Ovary (tissue), 9 donors: ENCODE measurements around the gene NEO1. TPM values are rescaled to one million over a fixed set of nuclear protein-coding genes. Genes with fewer than 3 reads are reported as not detected.

Experiments
- DNase-seq, 5 donors: peaks; one replicate each; pipeline ENCODE4 v3.0.0-alpha.2; 2019 to 2020
- H3K27ac ChIP-seq, 2 donors: fragments of 200-600 bp; one replicate each; pipeline versions ENCODE4 v1.5.1 to v1.8.0; 2019 to 2022
- H3K27me3 ChIP-seq: fragments of 200-600 bp; one replicate; pipeline ENCODE4 v1.8.0; 2022
- H3K36me3 ChIP-seq: fragments of 200-600 bp; sonication (generic); one replicate; pipeline ENCODE4 v1.5.1; 2019
- H3K4me1 ChIP-seq: one replicate; pipeline ENCODE4 v1.8.1; 2013; ENCODE audit warnings: mild to moderate bottlenecking, moderate library complexity; ENCODE audit not compliant: insufficient read depth
- H3K4me3 ChIP-seq: fragments of 200-600 bp; sonication (generic); one replicate; pipeline ENCODE4 v1.5.1; 2017
- H3K9me3 ChIP-seq, 2 donors: fragments of 200-600 bp in 1 of 2; sonication (generic) in 1 of 2; one replicate each; pipeline versions ENCODE4 v1.5.1 to v1.8.1; 2013 to 2019; ENCODE audit warnings: mild to moderate bottlenecking in 1 of 2, moderate library complexity in 1 of 2
- CTCF ChIP-seq, 3 donors: fragments of 450-650 bp in 2 of 3; fragments of 200-600 bp in 1 of 3; IDR thresholded peaks; one replicate each; pipeline versions ENCODE4 v1.5.1 to v1.8.0; 2016 to 2022; ENCODE audit warnings: antibody characterized with exemption in 3 of 3, mild to moderate bottlenecking in 1 of 3
- EP300 ChIP-seq: sonication (generic); formaldehyde crosslinking; IDR thresholded peaks from one replicate; pipeline ENCODE4 v1.6.1; 2017; ENCODE audit warnings: antibody characterized with exemption
- POLR2A ChIP-seq: fragments of 450-650 bp; IDR thresholded peaks from one replicate; pipeline ENCODE4 v1.6.1; 2017; ENCODE audit warnings: antibody characterized with exemption, mild to moderate bottlenecking, moderate library complexity
- WGBS, 3 donors: extraction: QIAGEN DNeasy Blood & Tissue Kit in 1 of 3; methylation state at CpG; one replicate each; pipeline versions ENCODE4 v1.1.5 to v1.1.7; 2013 to 2017; 5-methylcytosine and 5-hydroxymethylcytosine counted together
- intact Hi-C, 4 donors: fragments of 100-400 bp; cut with DNase I; formaldehyde crosslinking; loops; one replicate each; pipeline versions ENCODE4 v1.11.0 to v1.15.1; 2022 to 2023
- polyA plus RNA-seq, 2 donors: library from polyadenylated mRNA; stranded (reverse); fragments of 200-250 nt in 1 of 2; fragments of 350-450 nt in 1 of 2; fragmentation: Illumina TruSeq in 1 of 2; extraction: RNeasy Lipid Tissue Mini Kit (QIAGEN cat#74804) in 1 of 2; gene quantifications; one replicate each; pipeline ENCODE4 v1.2.3, GENCODE V29; 2013 to 2014
- total RNA-seq, 7 donors: library from RNA; depleted of rRNA in 2 of 7; stranded (reverse); fragments of >200 nt in 2 of 7; fragmentation: NEBNext Ultra II Directional in 3 of 7; extraction: Animal tissue kit (Norgen Biotek cat#: 25700) in 3 of 7; gene quantifications; one replicate each; pipeline versions ENCODE4 v1.1.0 to v1.2.4, GENCODE V29; 2016 to 2023
- donor health status: DM: no; HTN: no; CAD: no; lungs with moderate emphysema.
- donor health status: DM: no; HTN: no; CAD: no.
- donor health status: Bipolar disorder and iron deficiency.
- donor health status: DM: yes; HTN: yes; CAD: no.
- donor health status: DM: no; HTN: no; CAD: no.
- donor health status: DM: yes; HTN: yes; CAD: no.

NEO1 gene
- total and polyA plus RNA-seq, 9 donors: 22.8 to 54.7 (median 40.7) TPM

- no peak overlapping the region for H3K27ac ChIP-seq
- H3K4me3 ChIP-seq: no peak overlapping the region
- TF ChIP-seq EP300 (no peak), POLR2A (no peak), CTCF (IDR thresholded peaks at IDR 0.05) (no peak)
- no peaks in the 10 kb centered on the region for H3K4me1 ChIP-seq
- no peaks in the 10 kb centered on the region for H3K36me3 ChIP-seq
- H3K9me3 ChIP-seq: peaks cover 0 to 7% of the 10 kb centered on the region in 2 donors
- intact Hi-C loops: no loop called here
- DNase-seq: no peak
- WGBS, 3 donors: 94 to 99% (median 99%) methylated on average over 3 of the region's 3 CpGs
- H3K27me3 ChIP-seq: no peaks in the 10 kb centered on the region
Observed at GRCh38 chr15:73168487-73168886, 116.2 kb downstream of the NEO1 start.

- H3K4me3 ChIP-seq: no peak overlapping the region
- no peaks in the 10 kb centered on the region for H3K27me3 ChIP-seq
- intact Hi-C loops: no loop called here
- no peaks in the 10 kb centered on the region for H3K9me3 ChIP-seq
- H3K4me1 ChIP-seq: no peaks in the 10 kb centered on the region
- no peak overlapping the region for H3K27ac ChIP-seq
- H3K36me3 ChIP-seq: no peaks in the 10 kb centered on the region
- TF ChIP-seq POLR2A (no peak), EP300 (no peak), CTCF (IDR thresholded peaks at IDR 0.05) (no peak)
- WGBS, 3 donors: 92 to 95% (median 94%) methylated on average over 9 of the region's 9 CpGs
- DNase-seq: no peak
Observed at GRCh38 chr15:73171711-73172110, 119.4 kb downstream of the NEO1 start.

GRCh38 chr15:73172508-73172907, 120.2 kb downstream of the NEO1 start:
- Histone ChIP-seq H3K36me3 (no peaks in the 10 kb centered on the region), H3K4me1 (no peaks in the 10 kb centered on the region), H3K27ac (no peak overlapping the region), H3K4me3 (no peak overlapping the region), H3K9me3 (no peaks in the 10 kb centered on the region), H3K27me3 (no peaks in the 10 kb centered on the region)
- no peak for DNase-seq
- TF ChIP-seq EP300: no peak
- intact Hi-C loops: no loop called here

GRCh38 chr15:73174171-73174570, 121.9 kb downstream of the NEO1 start:
- Histone ChIP-seq H3K27ac (no peak overlapping the region), H3K4me3 (no peak overlapping the region), H3K9me3 (no peaks in the 10 kb centered on the region), H3K27me3 (no peaks in the 10 kb centered on the region), H3K4me1 (no peaks in the 10 kb centered on the region), H3K36me3 (no peaks in the 10 kb centered on the region)
- TF ChIP-seq CTCF (IDR thresholded peaks at IDR 0.05): no peak
- no peak for DNase-seq
- 92 to 100% (median 96%) methylated on average over 1 of the region's 1 CpG for WGBS, 3 donors
- intact Hi-C loops: no loop called here

GRCh38 chr15:73175382-73175781, 123.1 kb downstream of the NEO1 start:
- WGBS, 3 donors: 43 to 73% (median 63%) methylated on average over 3 of the region's 3 CpGs
- DNase-seq: no peak
- H3K36me3 ChIP-seq: no peaks in the 10 kb centered on the region
- H3K27ac ChIP-seq: no peak overlapping the region
- H3K4me3 ChIP-seq: no peak overlapping the region
- intact Hi-C loops: no loop called here
- H3K9me3 ChIP-seq: no peaks in the 10 kb centered on the region
- H3K27me3 ChIP-seq: no peaks in the 10 kb centered on the region
- H3K4me1 ChIP-seq: no peaks in the 10 kb centered on the region
- TF ChIP-seq CTCF (IDR thresholded peaks at IDR 0.05): no peak
- TF ChIP-seq POLR2A: no peak
- no peak for TF ChIP-seq EP300
